Activated T-cell treated with anti-CD3 and anti-CD28 coated beads for 48 hours (primary cell): ENCODE results near the gene UHRF2.
"Not testable (repeated sequence)": the region's sequence is repeated elsewhere in the genome, so short reads cannot be mapped to it uniquely, and the experiment has no call there.

Source experiments
- DNase-seq: peaks from one replicate; pipeline ENCODE4 v3.0.0-alpha.2; 2020; ENCODE audit warnings: low read depth

UHRF2 gene

GRCh38 chr9:6428940-6429889, 16.2 kb downstream of the UHRF2 start:
- DNase-seq = no peak

DNA sequence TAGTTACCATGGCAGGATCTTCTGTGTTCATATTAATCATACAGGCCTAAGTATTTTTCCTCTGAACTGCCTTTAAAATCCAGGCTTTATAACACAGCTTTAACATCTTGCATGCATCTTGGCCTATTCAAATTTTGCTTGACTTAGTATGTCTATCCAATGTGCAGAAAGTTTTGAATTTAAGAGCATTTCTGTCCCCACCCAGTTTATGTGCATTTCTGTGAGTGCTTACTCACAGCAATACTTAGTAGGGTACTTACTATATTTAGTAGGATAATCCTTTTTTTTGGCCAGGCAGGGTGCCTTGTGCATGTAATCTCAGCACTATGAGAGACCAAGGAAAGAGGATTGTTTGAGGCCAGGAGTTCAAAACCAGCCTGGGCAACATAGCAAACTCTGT, 18.0 kb downstream of the UHRF2 start:
- no peak for DNase-seq

- no peak for DNase-seq
Observed at GRCh38 chr9:6433410-6433809, 20.4 kb downstream of the UHRF2 start.

GRCh38 chr9:6439051-6439703, 26.2 kb downstream of the UHRF2 start:
- DNase-seq = no peak

DNA sequence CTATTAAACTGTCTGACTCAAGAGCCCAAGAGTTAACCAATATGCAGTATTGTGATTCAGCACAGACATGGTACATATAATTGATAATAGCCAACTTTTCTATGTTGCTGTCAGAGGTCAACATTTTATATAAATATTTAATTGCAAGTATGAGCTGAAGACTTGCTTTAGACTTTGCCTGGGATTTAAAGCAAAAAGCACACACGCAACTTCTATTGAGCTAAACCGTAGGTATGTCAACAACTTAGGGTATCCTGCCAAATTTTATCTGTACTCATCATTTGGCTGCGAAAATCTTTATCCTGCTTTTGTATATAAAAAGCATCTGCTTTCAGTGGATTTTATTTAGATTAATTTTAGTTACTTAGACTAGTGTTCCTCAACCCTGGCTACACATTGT, 27.4 kb downstream of the UHRF2 start:
- DNase-seq = no peak

- no peak for DNase-seq
Observed at GRCh38 chr9:6441269-6441668, 28.3 kb downstream of the UHRF2 start.

GRCh38 chr9:6443661-6444060, 30.7 kb downstream of the UHRF2 start:
- no peak for DNase-seq

- no peak for DNase-seq
Observed at GRCh38 chr9:6444128-6444527, 31.1 kb downstream of the UHRF2 start.

GRCh38 chr9:6449086-6449485, 36.1 kb downstream of the UHRF2 start:
- DNase-seq = no peak

- no peak for DNase-seq
Observed at GRCh38 chr9:6449645-6450044, 36.6 kb downstream of the UHRF2 start.

DNA sequence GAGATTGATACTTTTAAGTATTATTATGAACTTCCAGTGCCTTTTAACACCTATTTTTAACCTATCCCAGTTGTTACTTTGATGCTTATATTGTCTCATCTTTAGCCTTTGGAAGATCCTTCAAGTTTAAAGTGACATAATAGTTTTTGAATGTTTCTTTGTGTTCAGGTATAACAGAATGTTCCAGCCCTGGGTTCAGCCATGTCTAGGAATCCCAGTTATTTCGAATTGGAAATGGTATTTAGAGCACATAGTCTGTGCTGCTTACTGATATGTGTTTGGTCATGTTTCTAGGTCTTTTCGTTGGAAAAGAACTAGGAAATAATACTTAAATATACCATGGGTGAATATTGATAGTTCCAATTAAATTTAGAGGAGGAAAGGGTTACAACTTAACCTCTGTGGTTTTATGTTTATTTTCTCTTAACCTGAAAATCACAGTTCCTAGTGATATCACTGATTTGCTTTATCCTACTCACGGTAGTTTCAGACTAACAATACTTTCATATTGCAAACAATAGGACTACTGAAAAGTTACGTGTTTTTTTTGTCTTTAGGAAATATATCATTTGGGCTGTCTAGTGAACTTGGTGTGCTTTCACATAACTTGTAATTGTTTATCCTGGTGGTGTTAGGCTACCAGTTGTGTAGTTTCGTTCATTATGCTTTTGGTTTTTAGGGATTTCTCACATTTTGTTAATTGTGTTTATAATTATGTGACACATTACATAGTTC, 37.8 kb downstream of the UHRF2 start:
- no peak for DNase-seq

- not testable (repeated sequence) for DNase-seq
Observed at GRCh38 chr9:6455292-6455691, 42.3 kb downstream of the UHRF2 start.

- not testable (repeated sequence) for DNase-seq
Observed at GRCh38 chr9:6458704-6459103, 45.7 kb downstream of the UHRF2 start.

DNA sequence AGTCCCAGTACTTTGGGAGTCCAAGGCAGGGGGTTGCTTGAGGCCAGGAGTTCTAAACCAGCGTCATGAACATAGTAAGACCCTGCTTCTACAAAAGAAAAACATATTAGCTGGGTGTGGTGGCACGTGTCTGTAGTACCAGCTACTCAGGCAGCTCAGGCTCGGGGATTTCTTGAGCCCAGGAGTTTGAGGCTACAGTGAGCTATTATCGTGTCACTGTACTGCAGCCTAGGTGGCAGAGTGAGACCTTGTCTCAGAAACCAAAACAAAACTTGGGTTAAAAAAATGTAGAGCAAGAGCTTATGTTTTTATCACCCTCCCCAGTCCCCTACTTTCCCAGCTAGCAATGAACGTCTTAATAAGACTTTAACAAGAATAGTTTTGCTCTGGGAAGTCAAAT, 46.7 kb downstream of the UHRF2 start:
- DNase-seq = no peak

DNA sequence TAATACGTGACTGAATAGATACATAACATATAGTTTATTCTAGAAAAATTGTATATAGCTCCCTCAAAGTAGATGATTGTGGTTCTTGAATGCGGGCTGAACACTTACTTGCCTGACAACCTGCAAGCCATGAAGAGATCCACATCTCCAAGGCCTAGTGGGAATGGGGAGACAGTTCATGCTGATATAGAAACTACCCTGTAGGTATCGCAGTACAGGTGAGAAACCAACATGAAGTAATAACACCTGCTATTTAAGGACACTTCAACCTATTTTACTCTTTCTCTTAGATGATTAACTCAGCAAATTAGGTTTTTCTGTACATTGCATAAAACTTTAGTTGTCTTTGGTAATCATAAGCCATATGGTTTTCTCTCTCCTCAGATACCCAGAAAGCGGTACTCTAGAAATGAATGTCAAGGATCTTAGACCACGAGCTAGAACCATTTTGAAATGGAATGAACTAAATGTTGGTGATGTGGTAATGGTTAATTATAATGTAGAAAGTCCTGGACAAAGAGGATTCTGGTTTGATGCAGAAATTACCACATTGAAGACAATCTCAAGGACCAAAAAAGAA, 47.3 kb downstream of the UHRF2 start:
- DNase-seq = no peak

- DNase-seq = no peak
Observed at GRCh38 chr9:6461619-6462018, 48.6 kb downstream of the UHRF2 start.

DNA sequence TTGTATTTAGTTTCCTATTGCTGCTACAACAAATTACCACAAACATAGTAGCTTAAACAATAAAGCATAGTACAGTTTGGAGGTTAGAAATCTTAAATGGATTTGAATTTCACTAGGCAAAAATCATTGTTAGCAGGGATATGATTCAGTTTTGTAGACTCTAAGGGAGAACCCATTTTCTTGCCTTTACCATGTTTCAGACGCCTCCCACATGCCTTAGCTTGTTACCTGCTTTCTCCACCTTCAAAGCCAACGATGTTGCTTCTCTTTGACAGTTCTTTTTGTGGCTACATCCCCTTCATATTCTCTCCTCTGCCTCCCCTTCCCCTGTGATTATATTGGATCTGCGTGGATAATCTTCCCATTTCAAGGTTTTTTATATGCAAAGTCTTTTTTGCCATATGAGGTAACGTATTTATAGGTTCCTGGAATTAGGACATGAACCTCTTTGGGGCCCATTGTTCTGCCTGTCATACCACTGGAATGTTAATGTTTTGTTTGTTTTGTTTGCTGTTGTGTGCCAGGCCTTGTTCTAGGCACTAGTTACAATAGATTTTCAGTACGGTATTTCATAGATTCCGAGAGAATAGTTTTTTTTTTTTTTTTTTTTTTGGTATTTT, 54.1 kb downstream of the UHRF2 start:
- no peak for DNase-seq

- DNase-seq = no peak
Observed at GRCh38 chr9:6471231-6471850, 58.3 kb downstream of the UHRF2 start.

DNA sequence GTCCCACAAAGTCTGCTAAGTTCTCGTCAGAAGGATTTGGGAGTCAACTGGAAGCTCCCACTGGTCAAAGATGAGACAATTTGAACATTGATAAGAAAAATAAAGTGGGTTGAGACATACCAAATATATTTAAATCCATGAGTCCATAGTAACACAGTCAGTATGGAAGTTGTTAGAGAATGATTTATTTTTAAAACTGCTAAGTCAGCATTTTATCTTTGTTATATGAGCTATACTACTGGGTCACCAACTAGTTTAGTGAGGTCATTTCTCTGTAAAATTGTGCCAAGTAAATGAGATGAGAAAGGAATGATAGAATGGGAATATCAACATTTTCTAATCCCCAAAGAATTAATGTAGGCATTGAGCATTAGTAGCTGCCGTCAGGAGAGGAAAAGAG, 60.2 kb downstream of the UHRF2 start:
- DNase-seq = no peak

DNA sequence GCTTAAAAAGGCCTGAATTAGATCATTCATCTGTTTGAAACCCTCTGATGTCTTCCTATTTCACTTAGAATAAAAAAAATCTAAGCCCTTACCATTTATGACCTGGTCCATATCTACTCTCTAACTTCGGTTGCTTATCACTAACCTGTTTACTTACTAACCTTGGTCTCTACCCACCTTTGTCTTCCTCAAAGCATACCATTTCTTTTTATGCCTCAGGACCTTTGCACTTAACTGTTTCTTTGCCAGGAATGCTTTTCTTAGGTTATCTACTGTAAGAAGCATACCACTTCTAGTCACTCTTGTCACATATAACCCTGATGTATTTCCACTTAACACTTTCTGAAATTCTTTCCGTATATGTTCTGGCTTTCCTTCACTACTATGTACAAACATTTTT, 67.0 kb downstream of the UHRF2 start:
- DNase-seq = no peak

GRCh38 chr9:6484210-6484609, 71.2 kb downstream of the UHRF2 start:
- no peak for DNase-seq
